Panc1 (cell line): ENCODE data around the gene GSK3B. TPM values are rescaled to one million over a fixed set of nuclear protein-coding genes. Genes with fewer than 3 reads are reported as not detected.

Source experiments
- ATAC-seq: fragments of 200-7000 bp; cut with Tn5 transposase; 2 replicates; pipeline ENCODE4 v1.9.1; 2020; ENCODE audit warnings: mild to moderate bottlenecking, moderate library complexity
- BruUV-seq: library from RNA; stranded (reverse); fragments of 400-500 nt; replicated peaks from 2 replicates; lab custom pipeline; 2021; lab: Mats Ljungman, UMichigan
- CTCF ChIA-PET: fragments of 300-600 bp; sonication (Branson Sonifier 250); formaldehyde crosslinking; loops from one replicate; lab custom pipeline; 2022; ENCODE audit warnings: antibody characterized with exemption; lab: Charles Lee
- POLR2A ChIA-PET: fragments of 300-600 bp; sonication (Branson Sonifier 250); formaldehyde crosslinking; loops from one replicate; lab custom pipeline; 2022; ENCODE audit warnings: antibody characterized with exemption; lab: Charles Lee
- DNase-seq: peaks from one replicate; pipeline ENCODE4 v3.0.0-alpha.2; 2010; ENCODE audit warnings: low read depth, low spot score
- H3K27ac ChIP-seq: 2 replicates; pipeline ENCODE4 v1.5.1; 2011; ENCODE audit warnings: mild to moderate bottlenecking, low read length, inconsistent platforms
- H3K27me3 ChIP-seq: fragments of 200-500 bp; sonication (Bioruptor generic); 2 replicates; pipeline ENCODE4 v1.6.0; 2014; ENCODE audit warnings: low read length, inconsistent platforms; ENCODE audit not compliant: control insufficient read depth, insufficient read depth
- H3K36me3 ChIP-seq: fragments of 200-500 bp; sonication (Bioruptor generic); 2 replicates; pipeline ENCODE4 v1.5.1; 2014; ENCODE audit warnings: inconsistent platforms, mild to moderate bottlenecking, low read length, moderate library complexity; ENCODE audit not compliant: control insufficient read depth, insufficient read depth
- H3K4me1 ChIP-seq: 2 replicates; pipeline ENCODE4 v1.5.1; 2011; ENCODE audit warnings: inconsistent platforms, mild to moderate bottlenecking, low read length, moderate library complexity; ENCODE audit not compliant: control insufficient read depth, insufficient read depth
- H3K4me3 ChIP-seq, 2 experiments: 2 replicates each; pipeline ENCODE4 v1.5.1; 2011 to 2012; ENCODE audit warnings: low read depth in 2 of 2, low read length in 2 of 2, mild to moderate bottlenecking in 2 of 2, inconsistent platforms in 1 of 2, moderate library complexity in 1 of 2
- H3K9me3 ChIP-seq: fragments of 200-500 bp; sonication (Bioruptor generic); 2 replicates; pipeline ENCODE4 v1.5.1; 2014; ENCODE audit warnings: low read depth, mild to moderate bottlenecking, inconsistent platforms, low read length, moderate library complexity; ENCODE audit not compliant: control insufficient read depth, insufficient read depth
- POLR2AphosphoS5 ChIP-seq: IDR thresholded peaks from 2 replicates; pipeline ENCODE4 v1.6.1; 2012; ENCODE audit warnings: mild to moderate bottlenecking, low read depth, low read length, moderate library complexity
- SIN3A ChIP-seq: IDR thresholded peaks from 2 replicates; pipeline ENCODE4 v1.6.1; 2012; ENCODE audit warnings: low read depth, mild to moderate bottlenecking, low read length, moderate library complexity, borderline replicate concordance; ENCODE audit not compliant: insufficient read depth
- TCF7L2 ChIP-seq: IDR thresholded peaks from 2 replicates; pipeline ENCODE4 v1.6.1; 2011; ENCODE audit warnings: mild to moderate bottlenecking, low read depth, low read length, inconsistent platforms
- in situ Hi-C: cut with HindIII; loops from 2 replicates; pipeline ENCODE4 v1.10.0; 2016; ENCODE audit warnings: low sequenced_read_pairs, low pct_unique_long_range_greater_than_20kb
- intact Hi-C: fragments of 100-400 bp; cut with micrococcal nuclease; formaldehyde crosslinking; loops from one replicate; pipeline ENCODE4 v1.10.0; 2022; ENCODE audit not compliant: unreplicated experiment
- total RNA-seq: library from RNA; stranded (reverse); gene quantifications from one replicate; pipeline ENCODE4 v1.2.1, GENCODE V29; 2021; ENCODE audit not compliant: unreplicated experiment
- TF ChIP-seq, protein P1 (sequence below), 2 experiments: IDR thresholded peaks; 2 replicates each; pipeline ENCODE4 v1.6.1; 2011 to 2012; ENCODE audit warnings: low read depth in 2 of 2, control low read depth in 1 of 2, low read length in 1 of 2, mild to moderate bottlenecking in 1 of 2, moderate library complexity in 1 of 2; ENCODE audit not compliant: insufficient read depth in 1 of 2
- TF ChIP-seq, protein P2 (sequence below): fragments of 450-650 bp; IDR thresholded peaks from 2 replicates; pipeline ENCODE4 v1.5.1; 2017; ENCODE audit warnings: mild to moderate bottlenecking

The GSK3B gene
- total RNA-seq, 1 experiment from 2014 or later = 35.3 TPM

DNA sequence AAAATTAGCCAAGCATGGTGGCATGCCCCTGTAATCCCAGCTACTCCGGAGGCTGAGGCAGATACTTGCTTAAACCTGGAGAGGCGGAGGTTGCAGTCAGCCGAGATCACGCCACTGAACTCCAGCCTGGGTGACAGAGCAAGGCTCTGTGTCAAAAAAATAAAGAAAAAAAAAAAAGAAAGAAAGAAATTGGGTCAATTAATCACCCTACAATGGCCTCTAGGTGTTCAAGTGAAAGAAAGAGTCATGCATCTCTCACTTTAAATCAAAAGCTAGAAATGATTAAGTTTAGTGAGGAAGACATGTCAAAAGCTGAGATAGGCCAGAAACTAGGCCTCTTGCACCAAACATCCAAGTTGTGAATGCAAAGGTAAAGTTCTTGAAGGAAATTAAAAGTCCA, 44.9 kb upstream of the GSK3B start:
- TF ChIP-seq SIN3A = no peak
- TF ChIP-seq, protein P1, sequence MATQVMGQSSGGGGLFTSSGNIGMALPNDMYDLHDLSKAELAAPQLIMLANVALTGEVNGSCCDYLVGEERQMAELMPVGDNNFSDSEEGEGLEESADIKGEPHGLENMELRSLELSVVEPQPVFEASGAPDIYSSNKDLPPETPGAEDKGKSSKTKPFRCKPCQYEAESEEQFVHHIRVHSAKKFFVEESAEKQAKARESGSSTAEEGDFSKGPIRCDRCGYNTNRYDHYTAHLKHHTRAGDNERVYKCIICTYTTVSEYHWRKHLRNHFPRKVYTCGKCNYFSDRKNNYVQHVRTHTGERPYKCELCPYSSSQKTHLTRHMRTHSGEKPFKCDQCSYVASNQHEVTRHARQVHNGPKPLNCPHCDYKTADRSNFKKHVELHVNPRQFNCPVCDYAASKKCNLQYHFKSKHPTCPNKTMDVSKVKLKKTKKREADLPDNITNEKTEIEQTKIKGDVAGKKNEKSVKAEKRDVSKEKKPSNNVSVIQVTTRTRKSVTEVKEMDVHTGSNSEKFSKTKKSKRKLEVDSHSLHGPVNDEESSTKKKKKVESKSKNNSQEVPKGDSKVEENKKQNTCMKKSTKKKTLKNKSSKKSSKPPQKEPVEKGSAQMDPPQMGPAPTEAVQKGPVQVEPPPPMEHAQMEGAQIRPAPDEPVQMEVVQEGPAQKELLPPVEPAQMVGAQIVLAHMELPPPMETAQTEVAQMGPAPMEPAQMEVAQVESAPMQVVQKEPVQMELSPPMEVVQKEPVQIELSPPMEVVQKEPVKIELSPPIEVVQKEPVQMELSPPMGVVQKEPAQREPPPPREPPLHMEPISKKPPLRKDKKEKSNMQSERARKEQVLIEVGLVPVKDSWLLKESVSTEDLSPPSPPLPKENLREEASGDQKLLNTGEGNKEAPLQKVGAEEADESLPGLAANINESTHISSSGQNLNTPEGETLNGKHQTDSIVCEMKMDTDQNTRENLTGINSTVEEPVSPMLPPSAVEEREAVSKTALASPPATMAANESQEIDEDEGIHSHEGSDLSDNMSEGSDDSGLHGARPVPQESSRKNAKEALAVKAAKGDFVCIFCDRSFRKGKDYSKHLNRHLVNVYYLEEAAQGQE (IDR thresholded peaks at IDR 0.05; ENCODE audit: insufficient read depth in 1 of 2, low read depth in 2 of 2, low read length in 1 of 2) = no peak
- no peak for TF ChIP-seq POLR2AphosphoS5
- TF ChIP-seq TCF7L2 = no peak
- TF ChIP-seq, protein P2, sequence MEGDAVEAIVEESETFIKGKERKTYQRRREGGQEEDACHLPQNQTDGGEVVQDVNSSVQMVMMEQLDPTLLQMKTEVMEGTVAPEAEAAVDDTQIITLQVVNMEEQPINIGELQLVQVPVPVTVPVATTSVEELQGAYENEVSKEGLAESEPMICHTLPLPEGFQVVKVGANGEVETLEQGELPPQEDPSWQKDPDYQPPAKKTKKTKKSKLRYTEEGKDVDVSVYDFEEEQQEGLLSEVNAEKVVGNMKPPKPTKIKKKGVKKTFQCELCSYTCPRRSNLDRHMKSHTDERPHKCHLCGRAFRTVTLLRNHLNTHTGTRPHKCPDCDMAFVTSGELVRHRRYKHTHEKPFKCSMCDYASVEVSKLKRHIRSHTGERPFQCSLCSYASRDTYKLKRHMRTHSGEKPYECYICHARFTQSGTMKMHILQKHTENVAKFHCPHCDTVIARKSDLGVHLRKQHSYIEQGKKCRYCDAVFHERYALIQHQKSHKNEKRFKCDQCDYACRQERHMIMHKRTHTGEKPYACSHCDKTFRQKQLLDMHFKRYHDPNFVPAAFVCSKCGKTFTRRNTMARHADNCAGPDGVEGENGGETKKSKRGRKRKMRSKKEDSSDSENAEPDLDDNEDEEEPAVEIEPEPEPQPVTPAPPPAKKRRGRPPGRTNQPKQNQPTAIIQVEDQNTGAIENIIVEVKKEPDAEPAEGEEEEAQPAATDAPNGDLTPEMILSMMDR = no peak
- no TSS peak for BruUV-seq
- Histone ChIP-seq H3K27me3 (no peaks in the 10 kb centered on the region), H3K27ac (no peak overlapping the region), H3K4me1 (no peaks in the 10 kb centered on the region), H3K4me3 (no peak overlapping the region), H3K9me3 (no peaks in the 10 kb centered on the region), H3K36me3 (no peaks in the 10 kb centered on the region)
- ChIA-PET CTCF (no interaction called here), POLR2A (interaction anchor here (0.7 kb wide), 2 partner anchors 43 to 622 kb away, joined by 3 read pairs; no protein-coding TSS in a partner anchor)
- no peak for ATAC-seq
- in situ Hi-C loops (no loop called here), intact Hi-C loops (no loop called here)
- DNase-seq = no peak

DNA sequence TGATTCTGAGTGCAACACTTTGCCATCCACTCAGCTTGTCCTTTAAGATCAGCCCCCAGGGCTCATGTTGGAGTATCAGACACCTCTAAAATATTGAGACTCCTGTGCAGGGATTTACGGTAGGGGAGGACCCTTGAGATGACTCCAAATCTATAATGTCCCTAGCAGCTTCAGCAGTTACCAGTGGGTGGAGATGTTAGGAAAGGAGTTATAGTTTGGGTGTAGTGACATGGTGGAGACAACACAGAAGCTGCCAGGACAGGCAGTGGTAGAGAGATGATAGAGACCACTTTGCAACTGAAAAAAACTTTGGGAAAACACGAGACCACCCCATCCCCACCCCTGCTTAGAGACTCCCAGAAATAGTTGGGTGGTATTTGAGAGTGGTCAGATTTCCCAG, 43.3 kb upstream of the GSK3B start:
- POLR2A ChIA-PET = no interaction called here
- Histone ChIP-seq H3K36me3 (no peaks in the 10 kb centered on the region), H3K27ac (no peak overlapping the region), H3K4me3 (no peak overlapping the region), H3K4me1 (no peaks in the 10 kb centered on the region), H3K27me3 (no peaks in the 10 kb centered on the region), H3K9me3 (no peaks in the 10 kb centered on the region)
- intact Hi-C loops (no loop called here), in situ Hi-C loops (no loop called here)
- TF ChIP-seq, protein P2 = no peak
- TF ChIP-seq POLR2AphosphoS5 (no peak), SIN3A (no peak), TCF7L2 (no peak)
- TF ChIP-seq, protein P1 (IDR thresholded peaks at IDR 0.05; ENCODE audit: insufficient read depth in 1 of 2, low read depth in 2 of 2, low read length in 1 of 2) = no peak
- no TSS peak for BruUV-seq
- no peak for ATAC-seq
- no peak for DNase-seq
- CTCF ChIA-PET = no interaction called here
